ENCODE results near the gene PIAS4.

DNA sequence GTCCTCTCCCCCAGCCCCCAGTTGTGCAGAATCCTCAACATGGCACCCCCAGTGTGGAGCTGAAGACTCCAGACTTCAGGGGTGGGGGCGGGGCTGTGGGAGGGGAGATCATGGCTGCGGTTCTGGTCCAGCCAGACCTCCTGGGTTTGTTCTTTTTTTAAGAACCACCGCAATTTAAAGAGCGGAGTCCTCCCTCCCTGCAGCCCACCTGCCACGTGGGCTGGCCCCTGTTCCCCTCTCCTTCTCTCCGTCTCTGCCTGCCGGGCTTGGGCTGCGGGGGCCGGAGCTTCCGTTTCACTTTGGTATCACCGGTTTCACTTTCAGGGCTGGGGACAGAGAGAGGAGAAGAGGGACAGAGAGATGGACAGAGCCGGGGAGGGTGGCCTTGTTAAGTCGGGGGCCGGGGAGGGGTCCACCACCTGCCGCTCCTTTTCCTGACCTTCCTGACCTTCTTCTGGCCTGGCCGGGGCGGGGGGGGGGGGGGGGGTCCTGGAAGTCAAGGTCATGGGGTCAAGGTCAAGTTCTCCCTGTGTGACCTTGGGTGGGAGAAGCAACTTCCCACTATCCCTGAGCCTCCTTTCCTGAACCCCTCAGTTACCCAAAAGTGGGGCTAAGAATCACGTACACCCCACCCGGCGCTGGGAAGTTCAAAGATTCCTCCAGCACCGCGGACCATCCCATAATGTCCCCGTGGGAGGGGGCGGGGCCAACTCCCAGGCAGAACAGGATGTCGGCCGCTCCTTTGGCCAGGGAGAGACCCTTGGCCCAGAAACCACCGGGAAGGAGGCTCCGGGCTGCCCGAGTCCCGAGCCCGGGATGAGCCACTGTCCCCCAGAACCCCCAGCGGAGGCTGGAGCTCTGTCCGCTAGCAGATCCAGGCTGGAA is 70.5 kb downstream of the PIAS4 start:
- TF ChIP-seq, protein P1, sequence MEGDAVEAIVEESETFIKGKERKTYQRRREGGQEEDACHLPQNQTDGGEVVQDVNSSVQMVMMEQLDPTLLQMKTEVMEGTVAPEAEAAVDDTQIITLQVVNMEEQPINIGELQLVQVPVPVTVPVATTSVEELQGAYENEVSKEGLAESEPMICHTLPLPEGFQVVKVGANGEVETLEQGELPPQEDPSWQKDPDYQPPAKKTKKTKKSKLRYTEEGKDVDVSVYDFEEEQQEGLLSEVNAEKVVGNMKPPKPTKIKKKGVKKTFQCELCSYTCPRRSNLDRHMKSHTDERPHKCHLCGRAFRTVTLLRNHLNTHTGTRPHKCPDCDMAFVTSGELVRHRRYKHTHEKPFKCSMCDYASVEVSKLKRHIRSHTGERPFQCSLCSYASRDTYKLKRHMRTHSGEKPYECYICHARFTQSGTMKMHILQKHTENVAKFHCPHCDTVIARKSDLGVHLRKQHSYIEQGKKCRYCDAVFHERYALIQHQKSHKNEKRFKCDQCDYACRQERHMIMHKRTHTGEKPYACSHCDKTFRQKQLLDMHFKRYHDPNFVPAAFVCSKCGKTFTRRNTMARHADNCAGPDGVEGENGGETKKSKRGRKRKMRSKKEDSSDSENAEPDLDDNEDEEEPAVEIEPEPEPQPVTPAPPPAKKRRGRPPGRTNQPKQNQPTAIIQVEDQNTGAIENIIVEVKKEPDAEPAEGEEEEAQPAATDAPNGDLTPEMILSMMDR (IDR thresholded peaks at IDR 0.05): no peak
- TF ChIP-seq EP300 (IDR thresholded peaks at IDR 0.05): no peak
- TF ChIP-seq POLR2A (IDR thresholded peaks at IDR 0.05): no peak
